ENCODE results near the gene ZCRB1.

The ZCRB1 gene

DNA sequence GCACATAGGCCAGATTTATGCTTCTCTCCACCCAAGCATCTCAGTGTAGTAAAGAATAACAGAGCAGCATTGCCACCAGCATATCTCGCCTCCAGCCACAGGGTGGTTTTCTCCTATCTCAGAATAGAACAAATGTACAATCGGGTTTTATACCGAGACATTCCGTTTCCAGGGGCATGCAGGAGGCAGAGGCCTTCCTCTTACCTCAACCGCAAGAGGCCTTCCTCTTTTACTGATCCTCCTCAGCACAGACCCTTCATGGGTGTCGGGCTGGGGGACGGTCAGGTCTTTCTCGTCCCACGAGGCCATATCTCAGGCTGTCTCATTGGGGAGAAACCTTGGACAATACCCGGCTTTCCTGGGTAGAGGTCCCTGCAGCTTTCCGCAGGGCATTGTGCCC is 4.2 kb upstream of the ZCRB1 start:
- in situ Hi-C loops (cut with HindIII; ENCODE audit: low sequenced_read_pairs), result loop anchor here (5.0 kb wide), 1 partner anchor 208 kb away; no protein-coding TSS in a partner anchor

DNA sequence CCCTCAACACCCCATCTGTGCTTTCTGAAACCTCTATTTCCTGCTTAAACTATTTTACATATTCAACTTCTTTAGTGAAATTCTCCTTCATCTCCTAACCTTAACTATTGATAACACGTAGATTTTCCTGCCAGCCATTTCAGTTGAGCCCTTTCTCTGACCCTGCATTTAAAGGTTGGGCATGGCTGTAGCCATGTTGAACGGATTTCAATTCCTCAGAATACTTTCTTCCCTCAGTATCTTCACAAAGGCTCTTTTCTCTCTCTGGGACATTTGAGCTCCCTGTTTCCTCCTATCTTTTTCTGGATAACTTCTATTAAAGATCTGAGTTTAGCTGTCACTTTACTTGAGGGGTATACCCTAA is 1.3 kb upstream of the ZCRB1 start:
- in situ Hi-C loops (cut with HindIII; ENCODE audit: low sequenced_read_pairs), result no loop called here

DNA sequence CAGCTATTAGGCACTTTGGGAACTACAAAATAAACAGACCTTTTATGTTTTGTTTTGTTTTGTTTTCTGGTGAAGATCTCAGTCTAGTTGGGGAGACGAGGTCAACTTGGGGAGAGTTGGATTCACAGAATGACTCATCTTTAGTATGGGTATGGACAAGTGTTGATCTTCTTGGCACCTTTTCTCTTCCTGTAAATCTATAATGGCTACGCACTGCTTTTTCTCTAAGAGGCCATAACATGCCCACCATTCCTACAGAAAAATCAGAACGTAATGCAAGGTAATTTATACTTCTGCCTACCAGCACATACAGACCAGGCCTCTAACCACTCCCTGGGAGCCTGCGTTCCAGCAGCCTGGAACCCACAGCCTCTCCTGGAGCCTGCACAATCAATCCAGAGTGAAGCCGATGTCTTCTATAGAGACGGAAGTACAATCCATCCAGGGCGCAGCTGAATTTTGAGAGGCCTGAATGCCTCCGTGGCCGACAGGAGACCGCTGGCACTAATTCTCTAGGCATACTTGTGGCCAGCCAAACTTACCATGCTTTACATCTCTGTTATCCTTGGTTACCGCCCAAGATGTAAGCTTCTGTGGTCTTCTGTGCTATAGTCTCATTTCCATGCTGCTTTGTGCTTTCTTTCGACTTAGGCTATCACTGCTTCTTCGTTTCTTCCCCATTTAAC is 790 bp upstream of the ZCRB1 start:
- in situ Hi-C loops (cut with HindIII; ENCODE audit: low sequenced_read_pairs), result no loop called here

- in situ Hi-C loops (cut with HindIII; ENCODE audit: low sequenced_read_pairs), result no loop called here
Observed at GRCh38 chr12:42325326-42325652, 605 bp downstream of the ZCRB1 start.

DNA sequence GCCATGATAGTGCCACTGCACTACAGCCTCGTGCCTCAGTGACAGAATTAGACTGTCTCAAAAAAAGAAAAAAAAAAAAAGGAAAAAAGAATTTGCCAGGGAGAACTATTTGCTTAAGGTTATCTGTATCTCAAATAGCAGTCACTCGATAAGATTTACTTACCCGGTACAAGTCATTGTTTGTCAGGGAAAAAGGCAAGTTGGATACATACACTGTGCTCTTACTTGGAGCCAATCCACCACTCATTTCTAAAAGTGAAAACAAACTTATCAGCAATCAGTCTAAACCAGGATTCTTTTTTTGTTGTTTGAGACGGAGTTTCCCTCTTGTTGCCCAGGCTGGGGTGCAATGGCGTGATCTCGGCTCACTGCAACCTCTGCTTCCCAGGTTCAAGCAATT is 2.0 kb downstream of the ZCRB1 start:
- in situ Hi-C loops (cut with HindIII; ENCODE audit: low sequenced_read_pairs), result no loop called here

DNA sequence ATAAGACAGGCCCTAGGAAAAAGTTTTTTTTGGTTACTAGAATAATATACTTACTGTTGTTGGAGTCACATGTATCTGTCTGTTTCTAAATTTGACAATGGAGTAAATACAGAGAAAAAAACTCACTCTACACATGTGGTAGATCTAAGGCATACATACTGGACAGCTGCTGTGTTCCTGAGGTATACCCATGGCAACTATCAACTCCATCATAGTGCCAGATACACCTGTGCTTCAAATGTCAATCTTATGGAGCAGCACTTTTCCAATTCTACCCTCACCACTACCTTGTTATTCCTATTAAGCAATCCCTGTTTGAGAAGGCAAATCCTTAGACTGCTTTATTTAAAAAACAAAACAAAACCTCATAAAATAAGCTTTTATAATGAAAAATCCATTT is 3.3 kb downstream of the ZCRB1 start:
- in situ Hi-C loops (cut with HindIII; ENCODE audit: low sequenced_read_pairs), result no loop called here

GRCh38 chr12:42320796-42321195 is 5.1 kb downstream of the ZCRB1 start:
- in situ Hi-C loops (cut with HindIII; ENCODE audit: low sequenced_read_pairs), result no loop called here

- in situ Hi-C loops (cut with HindIII; ENCODE audit: low sequenced_read_pairs), result no loop called here
Observed at GRCh38 chr12:42315108-42315507, 10.8 kb downstream of the ZCRB1 start.

DNA sequence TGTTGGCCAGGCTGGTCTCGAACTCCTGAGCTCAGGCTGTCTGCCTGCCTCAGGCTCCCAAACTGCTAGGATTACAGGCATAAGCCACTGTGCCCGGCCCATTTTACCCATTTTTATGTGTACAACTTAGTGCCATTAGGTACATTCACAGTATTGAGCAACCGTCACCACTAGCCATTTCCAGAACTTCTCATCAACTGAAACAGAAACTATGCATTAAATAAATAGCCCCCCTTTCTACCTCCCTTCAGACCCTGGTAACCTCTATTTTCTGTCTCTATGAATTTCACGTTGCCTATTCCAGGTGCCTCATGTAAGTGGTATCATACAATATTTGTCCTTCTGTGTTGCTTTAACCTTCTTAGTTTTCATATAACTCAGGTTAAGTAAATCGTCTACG is 15.9 kb downstream of the ZCRB1 start:
- in situ Hi-C loops (cut with HindIII; ENCODE audit: low sequenced_read_pairs), result no loop called here

DNA sequence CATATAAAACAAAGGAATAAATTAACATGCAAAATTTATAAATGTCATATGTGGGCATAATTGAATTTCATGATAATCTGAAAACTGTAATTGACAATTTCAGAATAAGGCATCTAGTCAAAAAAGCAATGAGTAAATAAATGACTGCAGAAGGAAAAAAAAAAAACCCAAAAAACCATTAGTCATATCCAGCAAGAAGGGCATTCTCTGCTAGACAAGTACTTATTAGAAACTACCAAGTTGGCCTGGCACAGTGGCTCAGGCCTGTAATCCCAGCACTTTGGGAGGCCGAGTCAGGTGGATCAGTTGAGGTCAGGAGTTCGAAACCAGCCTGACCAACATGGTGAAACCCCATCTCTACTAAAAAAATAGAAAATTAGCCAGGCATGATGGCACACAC is 17.5 kb downstream of the ZCRB1 start:
- in situ Hi-C loops (cut with HindIII; ENCODE audit: low sequenced_read_pairs), result no loop called here

DNA sequence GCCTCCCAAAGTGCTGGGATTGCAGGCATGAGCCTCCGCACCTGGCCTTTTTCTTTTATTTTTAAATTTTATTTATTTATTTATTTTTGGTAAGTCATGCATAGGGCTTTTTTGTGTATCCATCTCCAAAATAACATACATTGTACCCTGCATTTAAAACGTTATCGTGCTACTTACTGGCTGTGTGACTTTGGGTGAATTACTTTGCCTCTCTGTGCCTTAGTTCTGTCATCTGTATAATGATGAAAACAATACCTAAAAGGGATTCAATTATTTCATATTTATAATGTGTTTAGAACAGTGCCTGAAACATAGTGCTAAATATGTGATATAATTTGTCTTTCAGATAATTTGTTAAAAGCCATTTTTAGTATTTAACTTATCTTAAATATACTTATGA is 19.6 kb downstream of the ZCRB1 start:
- in situ Hi-C loops (cut with HindIII; ENCODE audit: low sequenced_read_pairs), result no loop called here

GRCh38 chr12:42299392-42300308 is 26.2 kb downstream of the ZCRB1 start:
- in situ Hi-C loops (cut with HindIII; ENCODE audit: low sequenced_read_pairs), result no loop called here

- in situ Hi-C loops (cut with HindIII; ENCODE audit: low sequenced_read_pairs), result no loop called here
Observed at GRCh38 chr12:42298887-42299286, 27.0 kb downstream of the ZCRB1 start.

- in situ Hi-C loops (cut with HindIII; ENCODE audit: low sequenced_read_pairs), result no loop called here
Observed at GRCh38 chr12:42296503-42297109, 29.3 kb downstream of the ZCRB1 start.

DNA sequence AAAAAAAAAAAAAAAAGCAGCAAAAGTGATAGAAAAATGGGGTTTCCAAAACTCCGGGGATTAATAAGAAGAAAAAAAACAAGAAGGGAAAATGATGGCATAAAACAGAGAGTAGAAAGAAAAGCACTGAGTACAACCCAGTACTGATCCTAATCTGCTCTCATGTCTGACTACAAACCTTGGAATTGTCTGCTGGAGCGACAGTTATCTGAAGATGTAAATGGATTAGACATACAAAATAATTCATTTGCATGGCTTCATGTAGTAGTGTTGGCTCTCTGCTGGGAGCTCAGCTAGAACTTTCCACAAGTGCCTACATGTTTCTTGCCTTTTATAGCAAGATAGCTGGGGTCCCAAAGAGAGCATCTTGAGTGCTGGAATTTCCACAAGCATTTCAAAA is 34.2 kb downstream of the ZCRB1 start:
- in situ Hi-C loops (cut with HindIII; ENCODE audit: low sequenced_read_pairs), result no loop called here

DNA sequence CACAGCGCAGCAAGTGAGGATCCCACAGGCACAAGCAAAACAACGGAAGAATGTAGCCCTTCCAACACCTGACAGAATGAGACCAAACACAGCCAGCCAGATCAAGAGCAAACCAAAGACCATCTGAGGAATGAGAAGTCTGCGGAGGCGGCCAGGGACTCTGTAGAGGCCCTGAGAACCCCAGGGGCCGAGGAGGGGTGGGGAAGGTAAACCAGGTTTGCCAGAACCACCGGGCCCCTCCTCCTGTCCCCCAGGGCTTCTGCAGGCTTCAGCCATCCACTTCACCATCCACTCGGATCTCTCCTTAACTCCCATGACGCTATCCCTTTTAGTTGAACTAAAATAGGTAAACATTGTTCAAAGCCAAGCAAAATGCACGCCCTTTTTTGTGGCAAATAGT is 37.4 kb downstream of the ZCRB1 start:
- in situ Hi-C loops (cut with HindIII; ENCODE audit: low sequenced_read_pairs), result no loop called here

DNA sequence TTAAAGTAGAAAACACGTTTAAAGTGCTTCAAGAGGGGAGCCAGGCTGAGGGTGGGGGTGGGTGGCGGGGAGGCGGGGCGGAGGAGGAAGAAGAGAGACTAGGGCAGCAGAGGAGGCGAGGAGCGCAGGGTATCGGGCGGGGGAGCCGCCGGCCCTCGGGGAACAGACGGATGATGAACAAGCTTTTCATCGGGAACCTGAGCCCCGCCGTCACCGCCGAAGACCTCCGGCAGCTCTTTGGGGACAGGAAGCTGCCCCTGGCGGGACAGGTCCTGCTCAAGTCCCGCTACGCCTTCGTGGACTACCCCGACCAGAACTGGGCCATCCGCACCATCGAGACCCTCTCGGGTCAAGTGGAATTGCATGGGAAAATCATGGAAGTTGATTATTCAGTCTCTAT is 39.2 kb downstream of the ZCRB1 start:
- in situ Hi-C loops (cut with HindIII; ENCODE audit: low sequenced_read_pairs), result no loop called here

GRCh38 chr12:42285431-42285830 is 40.5 kb downstream of the ZCRB1 start:
- in situ Hi-C loops (cut with HindIII; ENCODE audit: low sequenced_read_pairs), result no loop called here

DNA sequence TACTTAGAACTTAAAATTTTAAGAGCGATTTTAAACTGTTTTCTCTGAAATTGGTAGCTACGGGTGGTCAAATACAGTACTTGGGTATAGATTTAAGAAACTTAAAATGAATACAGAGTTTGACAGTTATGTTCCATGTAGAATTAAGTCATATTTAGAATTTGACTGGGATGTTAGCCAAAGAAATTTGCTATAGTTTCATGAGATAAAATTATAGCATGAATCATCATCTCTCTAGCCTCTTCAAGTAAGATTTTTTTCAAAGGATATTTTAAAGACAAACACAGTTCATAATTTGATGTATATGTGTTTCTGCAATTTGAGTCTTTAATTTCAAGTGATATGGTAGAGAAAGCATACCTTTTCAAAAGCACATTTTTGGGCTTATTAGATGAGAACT is 41.0 kb downstream of the ZCRB1 start:
- in situ Hi-C loops (cut with HindIII; ENCODE audit: low sequenced_read_pairs), result no loop called here

GRCh38 chr12:42284157-42284556 is 41.7 kb downstream of the ZCRB1 start:
- in situ Hi-C loops (cut with HindIII; ENCODE audit: low sequenced_read_pairs), result no loop called here

DNA sequence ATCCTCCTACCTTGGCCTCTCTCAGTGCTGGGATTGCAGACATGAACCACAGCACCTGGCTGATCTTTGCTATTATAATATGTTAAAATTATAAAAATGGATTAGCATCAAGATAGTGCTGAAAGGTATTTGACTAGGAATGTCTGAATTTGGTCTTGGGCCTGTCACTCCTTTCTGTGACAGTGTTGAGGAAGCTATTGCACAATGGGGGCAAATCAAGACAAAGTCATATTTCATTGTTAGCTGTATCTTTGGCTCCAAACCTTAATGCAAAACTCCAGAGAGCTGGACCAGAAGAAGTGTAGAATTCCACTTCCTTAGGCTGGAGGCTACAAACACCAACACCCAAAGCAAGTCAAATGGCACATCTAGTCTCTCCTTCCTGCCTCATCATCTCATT is 42.2 kb downstream of the ZCRB1 start:
- in situ Hi-C loops (cut with HindIII; ENCODE audit: low sequenced_read_pairs), result no loop called here

- in situ Hi-C loops (cut with HindIII; ENCODE audit: low sequenced_read_pairs), result no loop called here
Observed at GRCh38 chr12:42282294-42282693, 43.6 kb downstream of the ZCRB1 start.

Data from endothelial cell of hepatic sinusoid (primary cell).